GM10266 (cell line): Measurements from ENCODE around the gene TAMALIN.

Experiments
- DNase-seq: peaks from one replicate; pipeline ENCODE4 v3.0.0; 2012; ENCODE audit errors: extremely low spot score
- CTCF ChIP-seq: IDR thresholded peaks from 2 replicates; pipeline ENCODE4 v1.5.1; 2012; ENCODE audit warnings: mild to moderate bottlenecking, low read depth; ENCODE audit not compliant: control insufficient read depth, insufficient read depth; ENCODE audit errors: missing control alignments

TAMALIN gene

GRCh38 chr12:51962737-51963136 lies 44.0 kb upstream of the TAMALIN start:
- no peak for DNase-seq
- no peak for TF ChIP-seq CTCF

- no peak for DNase-seq
- no peak for TF ChIP-seq CTCF
These were observed 43.3 kb upstream of the TAMALIN start for GRCh38 chr12:51963477-51963876.

GRCh38 chr12:51969643-51970042 lies 37.1 kb upstream of the TAMALIN start:
- DNase-seq = no peak
- TF ChIP-seq CTCF = no peak

GRCh38 chr12:51970904-51971646 lies 35.7 kb upstream of the TAMALIN start:
- DNase-seq = peak; percentile 62
- peak; percentile 57 for TF ChIP-seq CTCF

GRCh38 chr12:51971679-51972421 lies 34.9 kb upstream of the TAMALIN start:
- no peak for TF ChIP-seq CTCF

GRCh38 chr12:51972422-51972812 lies 34.3 kb upstream of the TAMALIN start:
- DNase-seq = no peak
- no peak for TF ChIP-seq CTCF

More at GRCh38 chr12:51971679-51972421, 34.9 kb upstream of the TAMALIN start:
- no peak for DNase-seq

- DNase-seq = no peak
- TF ChIP-seq CTCF = no peak
These were observed 33.9 kb upstream of the TAMALIN start for GRCh38 chr12:51972849-51973273.
